Activated CD4-positive, alpha-beta T cell treated with anti-CD3 and anti-CD28 coated beads, Interleukin-2, Interleukin-6, amounts not matched to agents 100 ng/mL and 50 ng/mL, durations not matched to agents 16 hours and 8 hours (primary cell): ENCODE data around the gene BBC3.

ENCODE experiments used
- DNase-seq: peaks from one replicate; pipeline ENCODE4 v3.0.0-alpha.2; 2020

Gene BBC3

DNA sequence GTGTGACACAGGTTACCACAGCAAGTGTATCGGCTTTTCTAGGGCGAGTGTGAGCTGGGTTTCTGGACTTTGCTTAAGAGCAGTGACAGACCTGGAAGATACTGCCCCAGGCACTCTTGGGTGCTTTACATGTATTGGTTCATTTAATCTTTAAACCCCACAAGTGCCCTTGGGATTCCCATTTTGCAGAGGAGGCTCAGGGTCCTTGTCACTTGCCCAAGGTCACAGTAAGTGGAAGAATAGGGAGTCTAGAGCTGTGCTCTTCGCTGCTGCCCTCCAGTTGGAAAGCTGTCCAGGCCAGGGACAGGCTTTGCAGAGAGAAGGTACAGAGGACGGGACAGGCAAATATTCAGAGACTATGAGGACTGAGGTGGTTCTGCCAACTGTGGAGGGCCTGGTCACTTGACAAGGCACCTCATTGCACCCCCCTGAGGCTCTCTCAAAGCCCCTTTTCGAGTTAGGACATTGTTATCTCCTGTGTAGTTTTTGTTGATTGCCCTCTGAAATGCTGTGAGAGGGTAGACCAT lies 42.4 kb downstream of the BBC3 start:
- DNase-seq, result no peak

DNA sequence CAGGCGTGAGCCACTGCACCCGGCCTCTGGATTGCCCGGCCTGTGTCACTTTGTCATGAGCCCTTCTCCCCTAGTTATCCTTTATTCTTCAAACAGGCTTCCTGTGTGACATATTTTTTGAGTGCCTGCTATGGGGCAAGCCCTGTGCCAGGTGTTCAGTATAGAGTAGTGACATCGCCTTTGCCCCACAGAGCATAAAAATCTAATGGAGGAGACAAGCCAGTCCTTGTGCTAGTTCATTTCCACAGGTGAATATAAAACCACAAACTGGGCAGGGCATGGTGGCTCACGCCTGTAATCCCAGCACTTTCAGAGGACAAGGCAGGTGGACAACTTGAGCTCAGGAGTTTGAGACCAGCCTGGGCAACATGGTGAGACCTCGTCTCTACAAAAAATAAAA lies 43.2 kb downstream of the BBC3 start:
- DNase-seq, result no peak

DNA sequence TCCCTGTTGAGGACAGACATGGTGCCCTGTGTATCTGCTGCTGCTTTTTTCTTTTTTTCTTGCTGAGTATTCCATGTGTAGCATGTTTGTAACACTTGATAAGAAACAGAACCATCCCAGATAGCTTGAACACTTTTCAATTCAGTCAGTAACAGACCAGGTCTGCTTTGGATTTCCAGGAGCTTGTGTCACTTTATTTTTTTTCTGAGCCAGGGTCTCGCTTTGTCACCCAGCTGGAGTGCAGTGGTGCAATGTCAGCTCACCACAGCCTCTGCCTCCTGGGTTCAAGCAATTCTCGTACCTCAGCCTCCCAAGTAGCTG lies 43.7 kb downstream of the BBC3 start:
- no peak for DNase-seq

DNA sequence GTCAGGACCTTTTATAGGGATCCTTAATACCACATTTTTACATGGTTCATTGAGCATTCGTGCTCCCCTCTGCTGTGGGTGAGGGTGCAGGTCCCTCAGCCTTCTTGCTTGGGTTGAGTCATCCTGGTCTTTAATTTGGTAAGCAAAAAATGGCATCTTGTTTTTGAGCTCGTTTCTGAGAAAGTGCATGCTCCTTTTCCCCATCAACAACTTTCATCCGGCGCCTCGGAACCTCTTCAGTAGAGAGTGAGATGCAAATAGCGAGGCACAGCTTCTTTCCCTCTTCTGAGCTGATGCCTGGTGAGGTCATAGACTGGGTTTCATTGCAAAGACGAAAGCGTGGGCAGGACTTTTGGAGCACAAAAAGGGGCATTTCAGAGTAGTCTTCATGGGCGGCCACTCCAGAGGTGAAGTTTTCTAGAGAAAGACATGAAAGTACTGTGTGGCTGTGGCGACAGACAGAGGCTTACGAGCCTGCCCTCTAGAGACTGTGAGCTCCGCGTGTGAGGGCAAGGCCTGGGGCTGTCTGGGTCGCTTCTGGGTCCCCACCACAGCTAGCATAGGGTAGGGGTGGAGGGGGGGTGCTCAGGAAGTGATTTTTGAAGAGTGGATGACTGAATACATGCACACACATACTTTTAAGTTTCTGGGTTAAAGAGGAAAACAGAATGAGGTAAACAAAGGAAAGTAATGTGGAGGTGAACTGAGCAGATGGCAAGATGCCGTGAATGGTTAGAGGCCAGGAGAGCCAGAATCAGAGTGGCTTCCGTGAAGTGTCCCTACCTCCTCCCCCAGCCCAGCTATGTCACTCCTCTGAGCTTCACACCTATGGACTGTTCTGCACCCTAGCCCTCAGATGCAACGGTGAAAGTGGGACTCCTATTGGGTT lies 44.3 kb downstream of the BBC3 start:
- DNase-seq, result peak; percentile 87

DNA sequence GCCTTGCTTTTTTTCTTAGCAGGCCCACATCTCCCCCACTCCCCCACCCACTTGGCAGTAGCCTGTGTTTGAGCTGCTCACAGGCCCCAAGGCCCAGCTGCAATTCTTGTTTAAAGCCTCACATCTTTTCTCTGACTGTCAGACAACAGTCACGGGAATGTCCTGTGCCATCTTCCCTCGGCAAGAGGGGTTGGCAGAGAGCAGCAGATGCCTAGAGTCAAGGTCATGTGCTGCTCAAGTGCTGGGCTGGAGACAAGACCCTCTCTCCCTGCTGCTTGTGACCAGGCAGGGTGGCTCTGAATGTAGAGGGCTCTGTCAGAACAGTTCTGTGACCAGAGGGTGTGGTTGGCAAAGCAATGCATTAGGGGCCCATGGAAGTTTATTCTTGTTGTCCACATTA lies 47.4 kb downstream of the BBC3 start:
- no peak for DNase-seq

DNA sequence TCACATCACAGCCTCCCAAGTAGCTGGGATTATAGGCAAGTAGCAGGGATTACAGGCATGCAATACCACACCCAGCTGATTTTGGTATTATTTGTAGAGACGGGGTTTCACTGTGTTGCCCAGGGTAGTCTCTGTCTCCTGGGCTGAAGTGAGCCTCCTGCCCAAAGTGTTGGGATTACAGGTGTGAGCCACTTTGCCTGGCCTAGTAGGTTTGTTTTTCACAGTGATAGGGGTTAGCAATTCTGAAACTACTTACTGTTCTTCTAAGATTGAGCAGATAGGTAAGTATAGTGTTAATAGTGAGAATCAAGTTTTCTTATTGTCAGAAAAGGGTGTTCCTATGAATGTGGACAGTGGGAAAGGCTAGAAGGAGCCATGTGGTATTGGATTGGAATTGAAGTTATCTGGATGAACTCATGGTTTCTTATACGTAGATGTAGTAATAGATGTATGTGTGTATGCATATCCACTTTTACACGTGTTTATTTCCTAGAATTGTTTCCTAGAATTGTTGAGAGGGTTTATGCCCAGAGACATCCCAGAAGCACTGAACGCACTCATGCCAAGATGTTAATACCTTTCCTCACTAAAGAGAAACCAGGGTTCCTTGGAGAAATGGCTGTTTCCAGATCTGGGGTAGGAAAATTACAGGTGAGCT lies 51.2 kb downstream of the BBC3 start:
- DNase-seq, result peak; percentile 58

DNA sequence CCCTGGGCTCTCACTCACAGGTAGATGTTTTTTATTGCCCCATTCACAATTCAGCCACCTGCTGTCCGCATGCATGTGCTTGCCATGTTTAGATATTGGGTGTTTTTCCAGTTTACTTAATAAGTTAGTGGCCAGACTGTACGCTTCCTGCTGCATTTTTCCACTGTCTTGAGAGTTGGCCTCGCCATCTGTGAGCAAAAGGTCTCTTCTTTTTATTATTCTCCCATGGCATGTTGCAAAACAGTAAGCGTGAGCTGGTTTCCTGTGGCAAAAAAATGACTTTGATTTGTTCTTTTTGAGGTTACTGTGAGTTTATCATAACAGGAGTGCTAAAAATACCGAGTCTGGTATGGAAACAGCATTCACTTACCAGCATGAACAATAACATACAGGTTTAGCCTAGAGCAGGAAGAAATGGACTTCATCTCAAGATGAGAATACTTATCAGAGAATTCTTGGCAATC lies 54.3 kb downstream of the BBC3 start:
- DNase-seq, result peak; percentile 74

DNA sequence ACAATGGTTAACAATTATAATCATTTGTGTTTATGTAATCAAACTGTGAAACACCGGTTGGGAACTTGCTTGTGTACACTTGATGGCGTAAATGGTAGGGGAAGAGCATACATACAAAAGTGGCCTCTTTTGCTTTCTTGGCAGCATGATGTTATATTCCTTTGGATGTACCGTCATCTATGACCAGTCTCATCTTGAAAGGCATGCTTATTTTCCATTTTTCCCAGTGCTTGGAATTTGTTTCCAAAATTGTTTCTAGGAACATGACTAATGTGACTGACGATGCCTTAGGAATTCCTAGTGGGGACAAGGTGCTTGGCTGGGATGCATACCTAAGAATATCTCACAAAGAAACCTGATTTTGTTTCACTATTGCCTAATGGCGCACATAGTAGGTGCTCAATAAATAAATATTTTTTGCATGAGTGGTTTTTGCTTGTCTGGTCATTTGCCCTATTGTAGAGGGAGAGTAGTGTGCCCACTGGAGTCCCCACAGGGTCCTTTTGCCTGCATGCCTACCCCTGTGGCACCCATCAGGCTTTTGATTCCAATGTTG lies 54.9 kb downstream of the BBC3 start:
- no peak for DNase-seq

DNA sequence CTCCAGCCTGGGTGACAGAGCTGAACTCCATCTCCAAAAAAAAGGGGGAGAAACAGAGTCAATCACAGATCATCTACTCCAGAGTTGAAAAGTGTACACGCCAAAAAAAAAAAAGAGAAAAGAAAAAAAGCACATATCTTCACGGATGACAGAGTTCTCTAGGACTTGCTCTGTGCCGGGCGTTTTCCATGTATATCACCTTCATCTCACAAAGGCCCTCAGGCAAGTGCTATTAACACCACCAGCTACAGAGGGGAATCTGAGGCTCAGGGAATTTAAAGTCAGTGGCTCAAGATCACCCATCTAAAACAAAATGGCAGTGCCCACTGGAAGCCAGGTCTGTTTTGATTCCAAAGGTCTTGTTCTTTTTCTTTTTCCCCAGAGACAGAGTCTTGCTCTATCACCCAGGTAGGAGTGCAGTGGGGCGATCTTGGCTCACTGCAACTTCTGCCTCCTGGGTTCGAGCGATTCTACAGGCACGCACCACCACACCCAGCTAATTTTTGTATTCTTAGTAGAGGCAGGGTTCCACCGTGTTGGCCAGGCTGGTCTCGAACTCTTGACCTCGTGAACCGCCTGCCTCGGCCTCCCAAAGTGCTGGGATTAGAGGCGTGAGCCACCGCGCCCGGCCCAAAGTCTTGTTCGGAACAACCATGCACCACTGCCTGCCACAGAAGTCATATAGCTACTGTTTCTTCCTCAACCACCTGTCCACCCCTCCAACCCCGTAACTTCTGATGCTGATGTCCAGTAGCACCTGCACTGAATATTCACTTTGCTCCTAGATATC lies 58.1 kb downstream of the BBC3 start:
- no peak for DNase-seq
